HepG2 (cell line): Measurements from ENCODE around the gene CORT.

ENCODE experiments used
- CTCF ChIP-seq: sonication (generic); formaldehyde crosslinking; IDR thresholded peaks from 2 replicates; pipeline ENCODE4 v1.5.0; 2020; ENCODE audit warnings: mild to moderate bottlenecking, missing genetic modification reagents, moderate library complexity
- HIVEP1 ChIP-seq: sonication (generic); formaldehyde crosslinking; IDR thresholded peaks from 2 replicates; pipeline ENCODE4 v1.4.0; 2020; ENCODE audit warnings: mild to moderate bottlenecking, missing genetic modification reagents
- KLF12 ChIP-seq: sonication (generic); formaldehyde crosslinking; IDR thresholded peaks from 2 replicates; pipeline ENCODE4 v1.4.0; 2020; ENCODE audit warnings: missing genetic modification reagents, borderline replicate concordance
- MAZ ChIP-seq, 2 experiments: sonication (generic) in 1 of 2; formaldehyde crosslinking in 1 of 2; IDR thresholded peaks; 2 replicates each; pipeline versions ENCODE4 v1.5.0 to v1.6.1; 2012 to 2020; ENCODE audit warnings: low read depth in 2 of 2, mild to moderate bottlenecking in 2 of 2, borderline replicate concordance in 1 of 2, improper control_type of control experiment in 1 of 2, low read length in 1 of 2, missing genetic modification reagents in 1 of 2, moderate library complexity in 1 of 2
- MYC ChIP-seq: sonication (generic); formaldehyde crosslinking; IDR thresholded peaks from 2 replicates; pipeline ENCODE4 v1.9.0; 2021; ENCODE audit warnings: missing genetic modification reagents, borderline replicate concordance
- PRDM10 ChIP-seq: sonication (generic); formaldehyde crosslinking; IDR thresholded peaks from 2 replicates; pipeline ENCODE4 v1.4.0; 2020; ENCODE audit warnings: low read depth, missing genetic modification reagents
- ZBTB7B ChIP-seq: sonication (generic); formaldehyde crosslinking; IDR thresholded peaks from 2 replicates; pipeline ENCODE4 v1.4.0; 2020; ENCODE audit warnings: missing genetic modification reagents

- no peak for TF ChIP-seq PRDM10 (CRISPR knock-in tag)
- TF ChIP-seq KLF12 (CRISPR knock-in tag): no peak
- no peak for TF ChIP-seq MAZ (IDR thresholded peaks at IDR 0.05; ENCODE audit: borderline replicate concordance, low read depth, low read length)
- no peak for TF ChIP-seq MAZ (CRISPR knock-in tag; IDR thresholded peaks at IDR 0.05; ENCODE audit: low read depth)
- no peak for TF ChIP-seq MYC (CRISPR knock-in tag)
- no peak for TF ChIP-seq HIVEP1 (CRISPR knock-in tag)
- no peak for TF ChIP-seq ZBTB7B
- TF ChIP-seq CTCF (CRISPR knock-in tag): no peak
These were observed 18.6 kb upstream of the CORT start for GRCh38 chr1:10431070-10431730.
